H1 (cell line): ENCODE results near the gene CALHM5. TPM values are rescaled to one million over a fixed set of nuclear protein-coding genes. Genes with fewer than 3 reads are reported as not detected.
A peak's percentile ranks its signal among the peaks of the same experiment; 100 is the strongest.

Experiments used
- CTCF ChIA-PET: fragments of 300-600 bp; sonication (Branson Sonifier 250); formaldehyde crosslinking; loops from one replicate; lab custom pipeline; 2021; ENCODE audit not compliant: partially characterized antibody; lab: Charles Lee
- POLR2A ChIA-PET: fragments of 300-600 bp; sonication (Branson Sonifier 250); formaldehyde crosslinking; loops from one replicate; lab custom pipeline; 2021; ENCODE audit warnings: inconsistent platforms; ENCODE audit not compliant: partially characterized antibody; lab: Charles Lee
- DNase-seq, 2 experiments: peaks; one replicate each; pipeline versions ENCODE4 v3.0.0 to v3.0.0-alpha.2; 2010 to 2022; ENCODE audit warnings: low spot score in 2 of 2, low read depth in 1 of 2, mixed read lengths in 1 of 2
- FAIRE-seq: peaks from 2 replicates; lab custom pipeline; 2011; peaks lifted over from hg19 to GRCh38; lab: Jason Lieb, UNC
- H2AFZ ChIP-seq: 2 replicates; pipeline ENCODE4 v1.8.1; 2012; ENCODE audit warnings: low read length, inconsistent platforms
- H2AK5ac ChIP-seq: 2 replicates; pipeline ENCODE4 v1.6.1; 2013; ENCODE audit warnings: low read depth, low read length
- H2BK120ac ChIP-seq: replicated peaks from 2 replicates; pipeline ENCODE3; 2013; ENCODE audit warnings: low read depth, low read length, inconsistent platforms
- H2BK12ac ChIP-seq: 2 replicates; pipeline ENCODE4 v1.6.1; 2013; ENCODE audit warnings: low read depth, low read length
- H2BK15ac ChIP-seq: 2 replicates; pipeline ENCODE4 v1.6.1; 2013; ENCODE audit warnings: low read length
- H2BK20ac ChIP-seq: 2 replicates; pipeline ENCODE4 v1.6.1; 2013; ENCODE audit warnings: low read length
- H2BK5ac ChIP-seq: 2 replicates; pipeline ENCODE4 v1.6.1; 2013; ENCODE audit warnings: low read depth, low read length
- H3K14ac ChIP-seq: 2 replicates; pipeline ENCODE4 v1.6.1; 2013; ENCODE audit warnings: inconsistent platforms; ENCODE audit not compliant: insufficient read length
- H3K18ac ChIP-seq: 2 replicates; pipeline ENCODE4 v1.6.1; 2013; ENCODE audit warnings: low read length; ENCODE audit errors: extremely low read depth
- H3K23ac ChIP-seq: 2 replicates; pipeline ENCODE4 v1.6.1; 2013; ENCODE audit warnings: inconsistent platforms; ENCODE audit not compliant: insufficient read length
- H3K23me2 ChIP-seq: 2 replicates; pipeline ENCODE4 v1.6.1; 2013; ENCODE audit warnings: low read depth, low read length
- H3K27ac ChIP-seq: 2 replicates; pipeline ENCODE4 v1.6.1; 2011; ENCODE audit warnings: low read depth, low read length, inconsistent platforms
- H3K27me3 ChIP-seq, 4 experiments: replicated peaks in 1 of 4; 1 replicate in 1 of 4; 2 replicates in 3 of 4; pipeline versions ENCODE4 v1.6.1 to v1.8.1; 2011 to 2013; ENCODE audit warnings: low read length in 3 of 4, mild to moderate bottlenecking in 3 of 4, inconsistent platforms in 2 of 4, mixed read lengths in 2 of 4, moderate library complexity in 1 of 4; ENCODE audit not compliant: control insufficient read depth in 3 of 4, insufficient read depth in 3 of 4; ENCODE audit errors: extremely low read depth in 1 of 4
- H3K36me3 ChIP-seq, 4 experiments: 2 replicates each; pipeline versions ENCODE4 v1.6.1 to v1.8.1; 2011 to 2013; ENCODE audit warnings: mild to moderate bottlenecking in 4 of 4, low read length in 3 of 4, moderate library complexity in 2 of 4, control low read depth in 1 of 4, inconsistent platforms in 1 of 4; ENCODE audit not compliant: insufficient read depth in 4 of 4, control insufficient read depth in 2 of 4
- H3K4ac ChIP-seq: replicated peaks from 2 replicates; pipeline ENCODE3; 2013; ENCODE audit warnings: low read length, low read depth, mixed read lengths, inconsistent platforms; ENCODE audit not compliant: insufficient read length
- H3K4me1 ChIP-seq, 4 experiments: replicated peaks in 1 of 4; 1 replicate in 1 of 4; 2 replicates in 3 of 4; pipeline versions ENCODE4 v1.6.1 to v1.8.1; 2011 to 2013; ENCODE audit warnings: low read length in 3 of 4, inconsistent platforms in 2 of 4, mixed read lengths in 1 of 4; ENCODE audit not compliant: insufficient read depth in 4 of 4, control insufficient read depth in 3 of 4
- H3K4me2 ChIP-seq, 2 experiments: 2 replicates each; pipeline versions ENCODE4 v1.6.1 to v1.8.1; 2011 to 2013; ENCODE audit warnings: low read depth in 2 of 2, low read length in 2 of 2, control low read depth in 1 of 2, inconsistent platforms in 1 of 2, mild to moderate bottlenecking in 1 of 2; ENCODE audit not compliant: insufficient read depth in 1 of 2
- H3K4me3 ChIP-seq, 4 experiments: fragments of 200-600, 300-600 bp in 1 of 4; sonication (generic), shearing (Covaris generic), sonication (Bioruptor Twin) in 1 of 4; 2 replicates each; pipeline versions ENCODE4 v1.5.1 to v1.8.1; 2011 to 2016; ENCODE audit warnings: low read length in 4 of 4, low read depth in 3 of 4, control low read depth in 2 of 4, inconsistent platforms in 2 of 4, mild to moderate bottlenecking in 2 of 4, mixed read lengths in 1 of 4, moderate library complexity in 1 of 4; ENCODE audit not compliant: insufficient read depth in 2 of 4; ENCODE audit errors: extremely low read depth in 1 of 4
- H3K56ac ChIP-seq: replicated peaks from 2 replicates; pipeline ENCODE3; 2013; ENCODE audit warnings: low read depth, mild to moderate bottlenecking, mixed read lengths, low read length, inconsistent platforms; ENCODE audit not compliant: insufficient read length
- H3K79me1 ChIP-seq: 2 replicates; pipeline ENCODE4 v1.6.1; 2013; ENCODE audit warnings: low read depth, low read length, control low read depth
- H3K79me2 ChIP-seq, 2 experiments: 2 replicates each; pipeline versions ENCODE4 v1.6.1 to v1.8.1; 2012 to 2013; ENCODE audit warnings: low read length in 2 of 2, mild to moderate bottlenecking in 2 of 2, inconsistent platforms in 1 of 2; ENCODE audit not compliant: insufficient read depth in 2 of 2, control insufficient read depth in 1 of 2
- H3K9ac ChIP-seq, 4 experiments: replicated peaks in 1 of 4; 1 replicate in 1 of 4; 2 replicates in 3 of 4; pipeline versions ENCODE4 v1.6.1 to v1.8.1; 2011 to 2013; ENCODE audit warnings: low read depth in 3 of 4, low read length in 3 of 4, control low read depth in 2 of 4, mild to moderate bottlenecking in 2 of 4, moderate library complexity in 2 of 4, inconsistent platforms in 1 of 4; ENCODE audit errors: extremely low read depth in 1 of 4
- H3K9me3 ChIP-seq, 2 experiments: 2 replicates each; pipeline versions ENCODE4 v1.6.1 to v1.8.1; 2012 to 2013; ENCODE audit warnings: mild to moderate bottlenecking in 2 of 2, moderate library complexity in 2 of 2, control low read depth in 1 of 2, inconsistent platforms in 1 of 2, low read depth in 1 of 2, low read length in 1 of 2, mixed read lengths in 1 of 2; ENCODE audit not compliant: insufficient read depth in 2 of 2
- H4K20me1 ChIP-seq, 2 experiments: replicated peaks in 1 of 2; 2 replicates each; pipeline versions ENCODE3 to v1.8.1; 2011 to 2013; ENCODE audit warnings: inconsistent platforms in 2 of 2, low read length in 2 of 2, mild to moderate bottlenecking in 1 of 2; ENCODE audit not compliant: insufficient read depth in 2 of 2, control insufficient read depth in 1 of 2
- H4K5ac ChIP-seq: 2 replicates; pipeline ENCODE4 v1.6.1; 2013; ENCODE audit warnings: low read length, low read depth, mixed read lengths, inconsistent platforms; ENCODE audit not compliant: insufficient read length
- H4K8ac ChIP-seq: 2 replicates; pipeline ENCODE4 v1.8.0; 2013; ENCODE audit warnings: mild to moderate bottlenecking, moderate library complexity, low read length, inconsistent platforms; ENCODE audit not compliant: insufficient read depth; ENCODE audit errors: extremely low read depth
- H4K91ac ChIP-seq: replicated peaks from 2 replicates; pipeline ENCODE3; 2013; ENCODE audit warnings: low read length, mixed read lengths, inconsistent platforms; ENCODE audit not compliant: insufficient read length
- SAP30 ChIP-seq: fragments of 300-600 bp; sonication (generic); IDR thresholded peaks from 2 replicates; pipeline ENCODE4 v1.7.1; 2012; ENCODE audit warnings: low read length, moderate library complexity, mild to moderate bottlenecking, inconsistent platforms; ENCODE audit not compliant: insufficient read depth, insufficient replicate concordance
- SP2 ChIP-seq: IDR thresholded peaks from 2 replicates; pipeline ENCODE4 v1.6.1; 2012; ENCODE audit warnings: mild to moderate bottlenecking, low read length, inconsistent platforms
- whole genome bisulfite sequencing, 2 experiments: shearing (Covaris generic) in 1 of 2; methylation state at CpG; one replicate each; pipeline versions ENCODE4 v1.1.6 to v1.1.7; 2013 to 2015; ENCODE audit warnings: low lambda C conversion rate in 2 of 2, mixed read lengths in 2 of 2, inconsistent platforms in 1 of 2, low coverage in 1 of 2, missing lambda C conversion rate in 1 of 2; ENCODE audit not compliant: insufficient replicate concordance in 2 of 2, insufficient coverage in 1 of 2, insufficient read length in 1 of 2; ENCODE audit errors: extremely low coverage in 1 of 2, missing lambda C conversion rate in 1 of 2; 5-methylcytosine and 5-hydroxymethylcytosine counted together
- polyA plus RNA-seq, 7 experiments: library from polyadenylated mRNA; depleted of rRNA in 3 of 7; stranded (reverse) in 5 of 7; unstranded in 2 of 7; fragments of >200 nt in 5 of 7; fragments of 200-250 nt in 2 of 7; gene quantifications; 1 replicate in 5 of 7; 2 replicates in 1 of 7; 4 replicates in 1 of 7; pipeline versions ENCODE4 v1.2.1 to v1.2.3, GENCODE V29; 2011 to 2013; ENCODE audit warnings: missing spikeins in 2 of 7, mixed read lengths in 2 of 7
- total RNA-seq: library from RNA; stranded (reverse); fragmentation: NEBNext Ultra II Directional; extraction: Animal tissue kit (Norgen Biotek cat#: 25700); gene quantifications from 2 replicates; pipeline ENCODE4 v1.2.1, GENCODE V29; 2021

CALHM5 gene
- total and polyA plus RNA-seq, 2 of the 8 experiments (the other 6 are each of a cell fraction or from before 2014, with no cell fraction given), result 0.05 to 0.09 TPM

GRCh38 chr6:116571683-116572000, 60.2 kb downstream of the CALHM5 start:
- H2BK15ac ChIP-seq, result no peak overlapping the region
- H4K91ac ChIP-seq, result no peak overlapping the region
- H3K23ac ChIP-seq, result no peak overlapping the region
- TF ChIP-seq SP2 (no peak), SAP30 (peak; percentile 65)
- TF ChIP-seq, all 59 proteins: peak for 1
- H3K23me2 ChIP-seq, result peaks cover 3% of the 10 kb centered on the region; the same call in 1 of the 2 replicates
- H3K14ac ChIP-seq, result no peak overlapping the region
- ChIA-PET POLR2A (interaction anchor here (0.8 to 1.7 kb wide), 8 partner anchors 11 to 110 kb away, joined by 3 to 12 read pairs (median 4); partner anchors contain the start of genes CALHM4, KPNA5 and RSPH4A), CTCF (interaction anchor here (0.7 to 5.9 kb wide), 13 partner anchors 11 to 302 kb away, joined by 3 to 59 read pairs (median 4); partner anchors contain the start of gene RSPH4A)
- peak overlapping the region; percentile 73 to 97 (median 83) for H3K4me3 ChIP-seq
- peaks cover 5 to 44% of the 10 kb centered on the region in 2 experiments; a peak in 3 of 4 replicates for H3K79me2 ChIP-seq
- peaks cover 0 to 3% of the 10 kb centered on the region in 2 experiments for H4K20me1 ChIP-seq
- FAIRE-seq, result no peak
- H2BK20ac ChIP-seq, result no peak overlapping the region
- peak overlapping the region; percentile 3 for H3K56ac ChIP-seq
- no peak overlapping the region for H4K5ac ChIP-seq
- peak overlapping the region; percentile 54; the same call in 1 of the 2 replicates for H4K8ac ChIP-seq
- H2BK5ac ChIP-seq, result peak overlapping the region; percentile 76
- H2AK5ac ChIP-seq, result no peak overlapping the region
- no peaks in the 10 kb centered on the region for H3K9me3 ChIP-seq
- peak overlapping the region; percentile 75 to 96 (median 84) for H3K9ac ChIP-seq
- H2AFZ ChIP-seq, result peak overlapping the region; percentile 78; the same call in 1 of the 2 replicates
- peaks cover 2% of the 10 kb centered on the region for H3K79me1 ChIP-seq
- H3K18ac ChIP-seq, result no peak overlapping the region
- no peak overlapping the region for H3K4ac ChIP-seq
- H3K4me2 ChIP-seq, result peak overlapping the region; percentile 74 to 88
- peak overlapping the region; percentile 6; the same call in 1 of the 2 replicates for H3K27ac ChIP-seq
- no peak for DNase-seq
- H2BK12ac ChIP-seq, result no peak overlapping the region
- H3K36me3 ChIP-seq, result peaks cover 0 to 2% (median 0%) of the 10 kb centered on the region in 4 experiments; a peak in 2 of 8 replicates
- no peaks in the 10 kb centered on the region for H3K27me3 ChIP-seq
- no peak overlapping the region for H2BK120ac ChIP-seq
- peaks cover 0 to 3% (median 1%) of the 10 kb centered on the region in 4 experiments; a peak in 3 of 7 replicates for H3K4me1 ChIP-seq
- 3% methylated on average over 12 of the region's 12 CpGs; no CpG with 5 or more reads in 1 of the 2 experiments for WGBS, 2 experiments
